ENCODE results near the gene PHF21A.

- no peak for TF ChIP-seq EZH2 (IDR thresholded peaks at IDR 0.05)
- TF ChIP-seq POLR2AphosphoS5 (IDR thresholded peaks at IDR 0.05; ENCODE audit: borderline replicate concordance, low read depth, low read length): no peak
- TF ChIP-seq FOXP2 (optimal IDR thresholded peaks at IDR 0.05; ENCODE audit: control extremely low read depth, extremely low read length, insufficient read depth): no peak
These were observed 207.2 kb downstream of the PHF21A start for GRCh38 chr11:45913942-45914635.
